ENCODE results near the gene TEDC1.

DNA sequence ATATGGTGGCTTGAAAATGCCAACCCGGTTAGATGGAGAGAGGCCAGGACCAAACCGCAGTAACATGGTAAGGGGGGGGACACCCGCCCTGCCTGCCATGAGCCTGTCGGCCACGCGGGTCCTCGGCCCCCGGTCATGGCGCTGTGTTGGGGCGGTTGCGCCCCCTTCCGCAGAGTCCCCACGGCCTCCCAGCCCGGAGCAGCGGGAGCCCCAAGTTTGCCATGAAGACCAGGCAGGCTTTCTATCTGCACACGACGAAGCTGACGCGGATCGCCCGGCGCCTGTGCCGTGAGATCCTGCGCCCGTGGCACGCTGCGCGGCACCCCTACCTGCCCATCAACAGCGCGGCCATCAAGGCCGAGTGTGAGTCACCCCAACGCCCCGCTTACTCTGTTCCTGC is 26.5 kb upstream of the TEDC1 start:
- TF ChIP-seq EZH2 (IDR thresholded peaks at IDR 0.05; ENCODE audit: borderline replicate concordance, low read length), result no peak
- TF ChIP-seq, protein P1, sequence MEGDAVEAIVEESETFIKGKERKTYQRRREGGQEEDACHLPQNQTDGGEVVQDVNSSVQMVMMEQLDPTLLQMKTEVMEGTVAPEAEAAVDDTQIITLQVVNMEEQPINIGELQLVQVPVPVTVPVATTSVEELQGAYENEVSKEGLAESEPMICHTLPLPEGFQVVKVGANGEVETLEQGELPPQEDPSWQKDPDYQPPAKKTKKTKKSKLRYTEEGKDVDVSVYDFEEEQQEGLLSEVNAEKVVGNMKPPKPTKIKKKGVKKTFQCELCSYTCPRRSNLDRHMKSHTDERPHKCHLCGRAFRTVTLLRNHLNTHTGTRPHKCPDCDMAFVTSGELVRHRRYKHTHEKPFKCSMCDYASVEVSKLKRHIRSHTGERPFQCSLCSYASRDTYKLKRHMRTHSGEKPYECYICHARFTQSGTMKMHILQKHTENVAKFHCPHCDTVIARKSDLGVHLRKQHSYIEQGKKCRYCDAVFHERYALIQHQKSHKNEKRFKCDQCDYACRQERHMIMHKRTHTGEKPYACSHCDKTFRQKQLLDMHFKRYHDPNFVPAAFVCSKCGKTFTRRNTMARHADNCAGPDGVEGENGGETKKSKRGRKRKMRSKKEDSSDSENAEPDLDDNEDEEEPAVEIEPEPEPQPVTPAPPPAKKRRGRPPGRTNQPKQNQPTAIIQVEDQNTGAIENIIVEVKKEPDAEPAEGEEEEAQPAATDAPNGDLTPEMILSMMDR (conservative IDR thresholded peaks at IDR 0.05 in 1 of 2, IDR thresholded peaks at IDR 0.05 in 1 of 2; ENCODE audit: extremely low read depth in 1 of 2, insufficient read depth in 1 of 2, low read depth in 1 of 2, low read length in 2 of 2), result no peak

Data from mammary epithelial cell (primary cell).